ENCODE measurements around the gene AGBL4.
A peak's percentile ranks its signal among the peaks of the same experiment; 100 is the strongest.
"Not testable (repeated sequence)": the region's sequence is repeated elsewhere in the genome, so short reads cannot be mapped to it uniquely, and the experiment has no call there.

Gene AGBL4

GRCh38 chr1:49408346-49408745, 615.4 kb downstream of the AGBL4 start:
- DNase-seq = no peak

GRCh38 chr1:49397086-49397485, 626.7 kb downstream of the AGBL4 start:
- no peak for DNase-seq

GRCh38 chr1:49394200-49394599, 629.6 kb downstream of the AGBL4 start:
- no peak for DNase-seq

- no peak for DNase-seq
Measured at GRCh38 chr1:49389699-49390098, 634.1 kb downstream of the AGBL4 start.

- DNase-seq = no peak
Measured at GRCh38 chr1:49364676-49365075, 659.1 kb downstream of the AGBL4 start.

GRCh38 chr1:49363628-49364027, 660.1 kb downstream of the AGBL4 start:
- DNase-seq = no peak

GRCh38 chr1:49358036-49358435, 665.7 kb downstream of the AGBL4 start:
- DNase-seq = no peak

- DNase-seq = no peak
Measured at GRCh38 chr1:49356594-49356993, 667.2 kb downstream of the AGBL4 start.

- DNase-seq = no peak
Measured at GRCh38 chr1:49351768-49352167, 672.0 kb downstream of the AGBL4 start.

GRCh38 chr1:49346767-49347349, 676.9 kb downstream of the AGBL4 start:
- no peak for DNase-seq

GRCh38 chr1:49340576-49340975, 683.2 kb downstream of the AGBL4 start:
- no peak for DNase-seq

- no peak for DNase-seq
Measured at GRCh38 chr1:49339043-49339442, 684.7 kb downstream of the AGBL4 start.

- DNase-seq = no peak
Measured at GRCh38 chr1:49337251-49337650, 686.5 kb downstream of the AGBL4 start.

- DNase-seq = no peak
Measured at GRCh38 chr1:49333906-49334305, 689.8 kb downstream of the AGBL4 start.

GRCh38 chr1:49331066-49331852, 692.5 kb downstream of the AGBL4 start:
- DNase-seq = no peak

GRCh38 chr1:49323925-49324540, 699.7 kb downstream of the AGBL4 start:
- DNase-seq = no peak

GRCh38 chr1:49320493-49320892, 703.3 kb downstream of the AGBL4 start:
- not testable (repeated sequence) for DNase-seq

GRCh38 chr1:49319426-49319963, 704.3 kb downstream of the AGBL4 start:
- DNase-seq = no peak

- no peak for DNase-seq
Measured at GRCh38 chr1:49318218-49318617, 705.5 kb downstream of the AGBL4 start.

GRCh38 chr1:49307457-49307856, 716.3 kb downstream of the AGBL4 start:
- DNase-seq = no peak

- no peak for DNase-seq
Measured at GRCh38 chr1:49306507-49307070, 717.2 kb downstream of the AGBL4 start.

- DNase-seq = not testable (repeated sequence)
Measured at GRCh38 chr1:49302400-49302799, 721.4 kb downstream of the AGBL4 start.

GRCh38 chr1:49298304-49298703, 725.5 kb downstream of the AGBL4 start:
- peak; percentile 78 for DNase-seq

- DNase-seq = no peak
Measured at GRCh38 chr1:49297783-49298182, 726.0 kb downstream of the AGBL4 start.
